ENCODE measurements around the gene KRT81.
"Not testable (repeated sequence)": the region's sequence is repeated elsewhere in the genome, so short reads cannot be mapped to it uniquely, and the experiment has no call there.

The KRT81 gene

DNA sequence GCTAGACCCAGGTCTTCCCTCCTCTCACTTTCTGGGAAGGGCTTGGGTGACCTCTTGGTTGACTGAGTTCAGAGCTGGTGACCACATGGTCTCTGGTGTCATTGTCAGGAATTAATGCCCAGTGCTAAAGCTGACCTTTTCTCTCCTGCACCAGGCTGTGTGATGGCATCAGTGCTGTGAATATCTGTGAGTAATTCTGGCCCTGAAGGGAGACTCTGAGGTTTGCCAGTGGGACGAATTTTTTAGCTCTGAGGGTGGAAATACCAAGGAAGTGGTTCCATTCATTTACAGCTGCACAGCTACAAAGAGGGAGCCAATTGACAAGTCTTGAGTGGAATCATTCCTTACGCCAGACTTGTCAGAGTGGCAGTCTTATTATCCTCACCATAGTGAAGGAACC is 23.1 kb downstream of the KRT81 start:
- DNase-seq: no peak

DNA sequence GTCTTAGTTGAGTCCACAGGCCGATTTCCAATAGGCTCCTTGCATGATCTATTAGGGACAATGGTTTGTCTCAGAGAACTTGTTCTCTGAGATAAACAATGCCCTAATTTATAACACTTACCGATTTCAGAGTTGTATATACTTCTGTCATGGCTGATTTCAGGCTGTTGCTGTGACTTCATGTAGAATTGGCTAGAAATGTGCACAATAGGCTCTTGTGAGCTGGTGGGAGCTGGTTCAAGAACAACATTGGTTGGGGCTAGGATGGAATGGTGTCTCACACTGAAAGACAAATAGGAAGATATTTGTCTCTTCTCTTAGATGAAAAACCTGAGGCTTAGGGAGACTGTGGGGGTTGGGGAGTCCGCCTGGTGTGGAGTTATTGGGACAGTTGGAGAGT is 23.6 kb downstream of the KRT81 start:
- no peak for DNase-seq

DNA sequence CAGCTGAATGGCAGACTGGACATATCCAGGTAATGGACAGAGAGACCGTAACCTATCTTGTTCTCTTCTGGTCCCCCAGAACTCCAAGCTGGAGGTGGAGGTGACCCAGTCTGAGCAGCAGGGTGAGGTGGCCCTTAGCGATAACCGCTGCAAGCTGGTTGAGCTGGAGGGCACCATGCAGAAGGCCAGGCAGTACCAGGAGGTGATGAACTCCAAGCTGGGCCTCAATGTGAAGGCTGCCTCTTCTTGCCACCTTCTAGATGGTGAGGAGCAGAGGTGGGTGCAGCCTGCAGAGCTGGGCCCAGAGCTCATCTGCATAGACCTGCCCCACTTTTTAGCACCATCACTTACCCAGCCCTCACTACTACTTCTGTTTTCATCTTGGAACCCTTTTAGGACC is 24.1 kb downstream of the KRT81 start:
- DNase-seq: no peak

DNA sequence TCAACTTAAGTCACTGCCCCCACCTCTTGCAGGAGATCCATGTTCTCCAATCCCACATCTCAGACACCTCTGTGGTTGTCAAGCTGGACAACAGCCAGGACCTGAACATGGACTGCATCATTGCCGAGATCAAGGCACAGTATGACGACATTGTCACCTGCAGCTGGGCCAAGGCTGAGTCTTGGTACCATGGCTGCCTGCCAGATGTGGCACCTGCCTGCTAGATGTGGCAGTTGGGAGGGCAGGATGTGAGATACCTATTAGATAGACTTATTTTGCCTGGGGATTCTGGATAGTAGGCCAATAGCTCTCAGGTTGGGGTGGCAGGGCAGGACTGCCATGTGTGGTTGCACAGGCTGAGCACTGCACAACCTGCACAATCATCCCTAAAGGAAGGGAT is 24.8 kb downstream of the KRT81 start:
- peak; percentile 43 for DNase-seq

DNA sequence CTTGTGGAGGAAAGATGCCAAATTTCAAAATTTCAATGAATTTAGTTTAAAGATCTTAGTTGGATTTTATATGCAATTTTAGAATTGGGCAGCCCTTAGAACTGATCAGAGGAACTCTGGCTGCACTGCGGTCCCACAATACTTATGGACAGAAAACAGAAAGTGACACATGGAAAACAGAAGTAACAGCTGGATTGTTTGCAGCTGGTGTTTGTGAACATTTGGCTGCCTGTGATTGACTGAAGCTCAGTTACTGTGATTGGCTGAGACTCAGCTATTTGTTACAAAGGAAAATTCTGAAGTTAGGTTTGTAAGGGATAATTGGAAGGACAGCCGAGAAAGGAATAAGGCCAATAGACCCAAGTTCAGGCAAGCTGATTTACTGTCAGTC is 26.9 kb downstream of the KRT81 start:
- no peak for DNase-seq

DNA sequence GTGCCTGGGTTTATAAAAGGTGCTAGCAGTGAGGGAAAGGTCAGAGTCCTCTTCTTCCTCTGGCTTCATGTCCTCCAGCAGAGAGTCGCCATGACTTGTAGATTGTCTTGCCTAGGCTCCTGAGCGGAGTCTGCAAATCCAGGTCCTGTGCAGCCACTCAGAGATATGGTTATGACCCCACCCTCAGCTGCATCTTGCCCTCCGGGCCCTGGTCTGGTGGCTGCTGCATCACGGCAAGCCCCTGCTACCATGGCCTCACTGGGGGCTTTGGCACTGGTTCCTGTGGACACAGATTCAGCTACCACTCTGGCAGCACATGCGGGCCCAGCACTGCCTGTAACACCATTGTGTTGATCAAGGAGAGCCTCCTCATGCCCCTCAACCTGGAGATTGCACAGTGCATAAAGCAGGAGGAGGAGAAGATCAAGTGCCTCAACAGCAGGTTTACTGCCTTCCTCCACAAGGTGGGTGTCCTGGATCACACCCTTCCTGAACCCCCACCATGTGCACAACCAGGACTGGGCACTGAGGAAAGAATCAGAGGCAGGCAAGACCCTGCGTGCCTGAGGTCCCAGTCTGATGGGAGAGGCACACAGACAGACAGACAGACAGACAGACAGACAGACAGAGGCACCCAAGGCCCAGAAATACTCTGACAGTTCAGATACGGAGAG is 27.4 kb downstream of the KRT81 start:
- no peak for DNase-seq

DNA sequence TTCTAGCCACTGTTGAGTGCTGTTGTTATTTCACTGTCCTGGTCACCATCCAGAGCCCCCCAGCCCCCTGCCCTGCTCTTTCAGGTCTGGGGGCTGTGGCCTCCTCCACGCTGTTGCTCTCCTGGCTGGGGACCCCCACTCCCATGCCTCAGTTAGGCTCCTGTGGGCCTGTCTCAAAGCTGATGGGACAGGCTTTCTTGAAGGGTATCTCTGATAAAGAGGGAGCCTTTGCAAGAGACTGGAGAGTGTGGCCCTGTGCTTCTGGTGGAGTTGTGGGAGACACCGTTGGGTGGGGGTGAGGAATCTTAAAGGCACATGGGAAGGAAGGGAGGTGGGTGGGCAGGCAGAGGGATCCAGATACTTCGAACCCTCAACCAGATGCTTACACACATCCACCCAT is 29.0 kb downstream of the KRT81 start:
- DNase-seq: no peak

DNA sequence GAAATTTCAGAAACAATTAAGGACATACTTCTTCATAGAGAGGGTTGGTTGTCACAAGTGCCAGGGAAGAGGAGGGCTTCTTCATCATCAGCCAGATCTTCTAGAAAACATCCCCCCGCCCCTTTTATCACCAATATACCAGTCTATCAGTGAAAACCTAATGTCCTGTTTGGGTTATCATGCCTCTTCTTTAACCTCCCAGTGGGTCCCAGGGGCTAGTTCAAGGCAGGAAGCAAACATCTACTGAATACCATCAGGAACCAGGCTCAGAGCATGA is 30.2 kb downstream of the KRT81 start:
- DNase-seq: no peak

DNA sequence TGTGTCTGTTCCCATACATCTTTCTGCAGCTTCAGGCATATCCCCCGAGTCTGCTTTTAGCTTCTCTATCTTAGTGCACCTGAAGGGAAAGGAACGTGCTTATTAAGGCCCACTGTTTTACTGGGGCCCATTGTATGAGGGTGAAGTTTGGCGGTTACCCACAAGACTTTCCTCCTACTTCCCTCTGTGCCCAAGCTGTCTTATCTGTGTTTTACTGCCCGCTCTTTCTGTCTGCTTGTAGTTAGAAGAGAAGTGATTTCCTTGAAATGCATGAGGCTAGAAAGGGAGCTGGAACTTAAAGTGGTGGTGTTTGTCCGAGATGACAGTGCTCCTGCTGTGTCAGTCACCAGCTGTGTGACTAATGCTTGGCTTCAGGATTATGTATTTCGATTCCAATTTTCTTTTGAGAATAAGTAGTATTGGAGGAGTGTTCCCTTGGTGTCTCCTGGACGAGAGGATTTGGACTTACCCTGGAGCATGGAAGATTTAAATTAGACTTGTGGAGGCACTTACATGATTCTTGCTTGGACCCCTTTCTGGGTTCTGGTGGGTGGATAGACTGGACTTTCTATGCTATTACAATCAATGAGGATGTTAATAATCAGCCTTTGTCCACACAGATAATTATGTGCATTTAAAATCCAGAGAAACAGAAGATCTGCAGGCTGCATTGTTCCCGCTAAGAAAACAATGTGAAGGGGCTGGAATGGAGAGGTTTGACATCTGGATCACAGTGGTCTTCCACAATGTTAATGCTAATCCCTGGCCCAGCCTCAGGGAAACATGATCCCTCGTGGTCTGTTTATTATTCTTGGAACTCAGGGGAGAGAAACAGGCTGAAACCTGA is 30.8 kb downstream of the KRT81 start:
- DNase-seq: no peak

DNA sequence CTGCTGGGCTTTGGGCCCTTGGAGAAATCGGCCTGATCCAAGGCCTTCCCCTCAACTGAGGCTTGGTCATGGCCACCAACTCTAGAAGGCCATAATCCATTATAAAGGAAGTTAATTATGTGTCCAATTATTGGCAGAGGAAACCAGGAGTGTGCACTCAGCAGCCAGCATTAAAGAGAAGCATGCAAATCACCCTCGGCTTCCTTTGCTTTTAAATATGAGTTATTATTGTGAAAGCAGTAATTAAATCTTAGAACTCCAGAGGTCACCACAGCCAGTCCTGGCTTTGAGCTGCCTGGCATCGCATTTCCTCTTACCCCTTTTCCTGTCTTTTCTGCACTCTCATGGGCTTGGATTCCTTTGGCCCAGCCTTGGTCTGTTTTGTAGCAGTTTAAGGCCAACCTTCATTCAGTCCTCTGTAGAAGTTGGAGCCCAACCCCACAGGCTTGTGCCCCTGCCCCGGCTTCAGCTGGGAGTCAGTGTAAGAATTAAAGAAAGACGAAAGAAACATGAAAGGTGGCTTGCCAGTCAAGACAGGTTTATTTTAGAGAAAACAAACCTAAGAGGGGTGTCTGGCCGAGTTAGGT is 31.6 kb downstream of the KRT81 start:
- DNase-seq: no peak

DNA sequence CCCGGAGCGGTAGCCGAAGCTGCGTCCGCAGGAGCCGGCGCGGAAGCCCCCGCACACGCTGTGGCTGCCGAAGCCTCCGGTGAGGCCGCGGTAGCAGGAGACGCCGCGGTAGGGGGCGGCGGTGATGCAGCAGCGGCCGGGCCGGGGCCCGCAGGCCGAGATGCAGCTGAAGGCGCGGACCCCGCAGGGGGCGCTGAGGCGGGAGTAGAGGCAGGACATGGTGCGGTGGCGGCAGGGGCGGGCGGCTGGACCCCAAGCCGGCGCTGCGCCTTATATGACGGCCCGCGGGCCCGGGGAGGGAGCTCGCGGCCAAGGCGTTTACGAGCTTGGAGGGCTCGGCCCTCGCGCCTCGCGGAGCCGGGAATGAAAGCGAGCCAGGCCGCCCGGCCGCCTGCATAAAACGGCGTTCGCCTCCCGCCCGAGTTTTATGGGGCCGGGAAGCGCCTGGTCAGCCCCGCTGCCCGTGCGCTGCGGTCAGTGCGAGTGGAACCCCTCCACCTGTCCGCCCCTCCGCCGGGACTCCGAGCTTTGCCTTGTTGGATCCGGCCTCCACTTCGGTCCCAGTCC is 32.9 kb downstream of the KRT81 start:
- no peak for DNase-seq

DNA sequence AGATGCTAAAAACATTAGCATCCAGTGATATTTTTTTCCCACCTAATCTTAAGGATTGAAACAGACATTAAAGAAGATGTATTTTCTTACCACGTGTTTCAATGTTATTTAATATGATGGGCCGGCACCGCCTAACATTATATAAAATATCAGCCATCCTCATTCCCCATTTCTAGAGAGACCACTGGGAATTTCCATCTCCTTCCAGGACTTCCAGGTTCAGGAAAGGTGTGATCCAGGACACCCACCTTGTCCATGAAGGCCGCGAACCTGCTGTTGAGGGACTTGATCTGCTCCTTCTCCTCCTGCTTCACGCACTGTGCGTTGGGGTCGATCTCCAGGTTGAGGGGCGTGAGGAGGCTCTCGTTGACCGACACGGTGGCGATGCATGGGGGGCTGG is 33.4 kb downstream of the KRT81 start:
- DNase-seq: not testable (repeated sequence)

DNA sequence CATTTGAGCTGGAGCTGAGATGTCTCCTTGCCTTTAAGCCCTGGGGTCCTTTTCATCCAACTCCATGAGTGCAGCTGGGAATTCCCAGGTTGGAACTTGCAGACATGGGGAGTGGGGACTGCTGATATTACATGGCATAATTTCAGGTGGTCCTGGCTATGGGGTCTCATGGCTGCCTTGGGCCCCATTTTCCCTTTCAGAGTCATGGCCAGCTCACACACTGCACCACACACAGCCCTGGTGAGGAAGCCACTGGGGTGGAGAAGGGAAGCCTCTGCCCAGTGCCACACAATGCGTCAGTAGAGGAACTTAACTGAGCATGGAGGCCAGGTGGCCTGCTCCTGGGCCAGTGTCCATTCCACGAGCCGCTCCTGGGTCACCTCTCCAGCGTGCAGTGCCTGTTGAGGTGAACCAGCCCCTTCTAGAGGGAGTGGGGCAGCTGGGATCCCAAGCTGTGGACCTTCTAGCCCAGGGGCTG is 34.2 kb downstream of the KRT81 start:
- no peak for DNase-seq

DNA sequence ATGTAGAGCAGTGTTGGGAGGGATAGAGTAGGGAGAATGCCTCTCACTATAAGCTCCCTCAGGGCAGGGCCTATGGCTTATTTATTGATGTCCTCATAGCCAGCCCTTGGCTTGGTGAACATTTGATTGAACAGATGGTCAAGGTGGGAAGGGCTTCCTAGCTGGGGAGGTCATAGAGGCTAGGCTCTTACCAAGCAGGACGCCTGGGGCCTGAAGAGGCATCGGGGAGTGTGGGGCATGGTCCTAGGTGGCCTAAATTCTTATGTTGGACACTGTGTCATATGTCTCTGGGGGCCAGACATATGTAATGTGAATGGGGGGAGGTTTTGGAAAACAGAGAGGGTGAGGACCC is 34.8 kb downstream of the KRT81 start:
- DNase-seq: no peak

DNA sequence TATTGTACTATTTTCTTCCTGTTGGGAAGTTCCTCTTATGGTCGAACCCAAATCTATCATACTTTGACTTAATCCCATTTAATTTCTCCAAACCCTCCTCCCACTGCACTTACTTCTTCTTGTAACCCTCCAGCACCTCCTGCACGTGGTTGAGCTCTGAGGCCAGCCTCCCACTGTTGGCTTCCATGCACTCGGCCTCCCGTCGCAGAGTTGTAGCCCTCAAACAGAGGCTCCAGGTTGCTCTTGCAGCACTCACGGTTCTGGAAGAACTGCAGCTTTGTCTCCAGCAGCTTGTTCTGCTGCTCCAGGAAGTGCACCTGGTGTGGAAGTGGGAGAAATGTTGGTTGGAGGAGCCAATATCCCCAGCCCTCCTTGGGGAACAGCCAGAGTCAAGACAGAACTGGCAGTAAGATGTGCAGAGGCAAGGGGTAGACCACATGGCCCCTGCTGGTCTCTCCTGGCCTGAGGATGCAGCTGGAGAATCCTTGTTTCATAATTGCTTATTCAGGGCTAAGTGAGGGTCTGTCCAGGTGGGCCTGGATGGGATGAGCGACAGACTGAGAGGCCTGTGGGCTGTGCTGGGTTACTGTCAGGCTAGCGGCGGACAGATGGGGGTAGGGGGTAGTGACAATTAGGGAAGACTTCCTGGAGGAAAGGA is 35.3 kb downstream of the KRT81 start:
- no peak for DNase-seq

DNA sequence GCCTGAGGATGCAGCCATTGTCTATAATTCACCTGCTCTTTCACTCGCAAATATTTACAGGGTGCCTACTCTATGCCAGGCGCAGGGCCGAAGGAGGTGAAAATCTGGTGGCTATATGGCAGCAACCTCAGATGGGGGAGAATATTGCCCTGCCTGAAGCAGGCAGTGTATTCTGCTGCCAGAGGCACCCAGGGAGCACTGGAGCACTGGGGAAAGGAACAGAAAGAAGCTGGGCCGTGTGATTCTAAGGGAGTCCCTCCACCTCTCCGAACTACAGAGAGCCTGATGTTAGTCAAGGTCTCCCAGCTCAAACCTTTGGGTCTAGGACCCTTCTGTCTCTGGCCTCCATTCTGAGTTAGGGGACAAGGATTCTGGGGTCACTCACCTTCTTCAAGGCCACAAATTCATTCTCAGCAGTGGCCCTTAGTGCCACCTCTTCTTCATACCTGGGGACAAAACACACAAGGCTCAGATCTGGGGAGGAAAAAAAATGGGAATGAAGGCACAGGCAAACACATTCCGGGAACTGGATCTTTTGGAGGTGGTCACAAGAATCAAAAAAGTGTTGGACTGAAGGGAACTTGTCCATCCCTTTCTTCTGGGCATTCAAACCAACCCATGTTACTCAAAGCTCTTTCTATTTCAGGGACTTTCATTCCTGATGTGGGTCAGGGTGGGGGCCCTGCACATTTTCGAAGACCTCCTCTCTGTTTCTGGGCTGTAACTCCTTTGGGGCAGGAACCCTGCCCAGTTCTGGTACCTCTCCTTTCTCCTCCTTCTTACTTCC is 36.2 kb downstream of the KRT81 start:
- DNase-seq: peak; percentile 24

DNA sequence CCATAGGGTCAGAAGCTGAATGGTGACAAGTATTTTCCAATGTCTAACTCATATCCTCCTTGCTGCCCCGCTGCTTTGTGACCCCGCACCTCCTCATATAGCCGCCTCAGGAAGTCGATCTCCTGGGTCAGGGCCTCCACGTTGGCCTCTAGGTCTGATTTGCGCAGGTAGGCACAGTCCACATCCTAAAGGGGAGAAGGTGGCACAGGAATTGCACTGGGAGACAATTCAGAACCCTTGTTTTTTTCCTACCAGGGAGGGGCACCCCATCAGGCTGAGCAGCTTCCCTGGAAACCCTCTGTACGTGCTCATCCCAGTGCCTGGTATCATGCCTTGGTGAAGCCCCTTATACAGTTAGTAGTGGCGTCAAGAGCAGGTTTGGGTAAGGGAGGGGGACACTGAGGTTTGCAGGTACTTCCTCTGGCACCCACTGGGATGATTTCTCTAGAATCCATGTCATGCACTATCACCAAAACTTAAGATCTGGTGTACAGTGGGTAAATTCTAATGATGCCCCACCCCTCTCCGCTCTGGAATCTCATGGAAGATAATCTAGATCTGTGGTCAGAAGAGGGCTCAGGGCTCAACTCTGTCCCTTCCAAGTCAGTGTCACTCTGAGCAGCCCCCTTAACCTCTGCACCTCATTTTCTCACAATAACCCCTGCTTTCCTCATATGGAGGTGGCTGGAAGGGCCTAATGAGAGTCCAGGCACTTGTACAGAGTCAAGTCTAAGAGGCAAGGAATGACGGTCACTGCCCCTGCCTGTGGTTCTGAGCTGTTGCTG is 37.0 kb downstream of the KRT81 start:
- no peak for DNase-seq

DNA sequence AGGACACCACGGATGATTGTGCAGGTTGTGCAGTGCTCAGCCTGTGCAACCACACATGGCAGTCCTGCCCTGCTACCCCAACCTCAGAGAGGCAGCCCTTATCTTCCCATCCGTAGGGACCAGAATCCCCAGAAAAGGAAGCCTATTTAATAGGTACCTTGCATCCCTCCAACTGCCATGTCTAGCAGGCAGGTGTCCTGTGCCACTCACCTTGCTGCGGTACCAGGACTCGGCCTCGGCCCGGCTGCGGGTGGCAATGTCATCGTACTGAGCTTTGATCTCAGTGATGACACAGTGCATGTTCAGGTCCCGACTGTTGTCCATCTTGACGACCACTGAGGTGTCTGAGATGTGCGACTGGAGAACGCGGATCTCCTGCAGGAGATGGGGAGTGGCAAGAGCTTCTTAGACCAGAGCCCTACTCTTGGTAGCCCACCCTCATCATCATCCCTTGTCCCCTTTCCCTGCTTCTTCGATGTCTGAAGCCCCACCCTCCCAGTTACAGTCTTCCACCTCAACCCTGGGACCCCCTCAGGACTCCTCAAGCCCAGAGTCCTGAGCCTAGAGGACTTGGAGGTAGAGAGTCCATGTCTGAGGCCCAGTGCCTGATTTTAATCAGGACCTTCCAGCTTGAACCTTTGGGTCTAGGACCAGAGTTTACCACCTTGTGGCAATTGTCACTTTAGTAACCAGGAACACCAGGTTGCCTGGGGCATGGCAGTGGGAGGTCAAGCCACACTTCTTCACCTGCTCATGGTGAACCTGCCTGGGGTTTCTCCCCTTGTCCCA is 37.7 kb downstream of the KRT81 start:
- DNase-seq: no peak

DNA sequence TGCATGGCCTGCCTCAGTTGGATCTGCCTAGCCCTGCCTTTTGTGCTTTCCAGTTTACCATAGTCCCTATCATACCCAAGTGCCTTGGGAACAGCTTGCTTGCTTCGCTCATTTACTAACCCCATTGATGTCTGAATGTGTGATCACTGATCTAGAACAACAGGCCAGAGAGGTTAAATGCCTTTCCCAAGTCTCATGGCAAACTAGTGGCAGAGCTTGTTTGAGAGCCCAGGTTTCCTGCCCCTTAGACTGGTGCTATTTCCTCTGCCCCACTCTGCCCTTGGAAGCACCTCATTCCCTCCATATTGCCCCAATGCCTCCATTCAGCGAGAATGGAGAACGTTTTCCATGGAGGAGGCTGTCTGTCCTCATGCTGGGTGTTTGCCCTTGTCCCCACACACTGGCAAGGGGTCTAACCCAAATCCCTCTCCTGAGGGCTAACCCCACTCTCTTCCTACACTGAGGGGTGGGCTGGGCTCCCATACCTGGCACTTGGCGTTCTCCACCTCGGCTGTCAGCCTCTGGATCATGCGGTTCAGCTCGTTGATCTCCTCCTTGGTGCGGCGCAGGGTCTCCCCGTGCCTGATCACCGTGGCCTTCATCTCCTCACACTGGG is 38.5 kb downstream of the KRT81 start:
- no peak for DNase-seq

DNA sequence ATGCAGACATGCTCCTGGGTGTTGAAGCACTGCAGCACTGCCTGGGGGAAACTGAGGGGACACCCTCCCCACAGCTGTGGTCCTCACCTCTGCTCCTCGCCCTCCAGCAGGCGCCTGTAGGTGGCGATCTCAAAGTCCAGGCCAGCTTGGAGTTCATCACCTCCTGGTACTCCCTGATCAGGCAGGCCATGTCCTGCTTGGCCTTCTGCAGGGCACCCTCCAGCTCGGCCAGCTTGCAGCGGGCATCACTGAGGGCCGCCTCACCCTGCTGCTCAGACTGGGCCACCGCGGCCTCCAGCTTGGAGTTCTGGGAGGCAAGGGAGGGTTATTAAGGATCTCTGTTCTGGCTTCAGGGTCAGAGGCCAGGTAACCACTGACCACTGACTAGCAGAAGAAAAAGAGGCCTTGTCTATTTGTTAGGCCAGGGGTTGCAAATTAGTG is 39.1 kb downstream of the KRT81 start:
- DNase-seq: not testable (repeated sequence)

Data from NCI-H774 (cell line).